Suppressor macrophage (primary cell): ENCODE results near the gene SNRPD2.

ENCODE experiments used
- DNase-seq, 4 experiments: peaks; one replicate each; pipeline ENCODE4 v3.0.0-alpha.2; 2020 to 2022

Gene SNRPD2

GRCh38 chr19:45657520-45658167, 34.1 kb downstream of the SNRPD2 start:
- DNase-seq = no peak

- no peak for DNase-seq
Measured at GRCh38 chr19:45655073-45655472, 36.7 kb downstream of the SNRPD2 start.

- DNase-seq = no peak
Measured at GRCh38 chr19:45653634-45654033, 38.1 kb downstream of the SNRPD2 start.

GRCh38 chr19:45650722-45651121, 41.0 kb downstream of the SNRPD2 start:
- DNase-seq = no peak

- peak in 1 of 4 experiments; percentile 7 for DNase-seq
Measured at GRCh38 chr19:45646345-45646698, 45.4 kb downstream of the SNRPD2 start.

GRCh38 chr19:45645631-45646344, 46.0 kb downstream of the SNRPD2 start:
- DNase-seq = peak; percentile 47 to 67 (median 56)

GRCh38 chr19:45645068-45645630, 46.6 kb downstream of the SNRPD2 start:
- peak in 1 of 4 experiments; percentile 16 for DNase-seq

GRCh38 chr19:45643927-45644771, 47.6 kb downstream of the SNRPD2 start:
- DNase-seq = no peak

GRCh38 chr19:45643024-45643926, 48.5 kb downstream of the SNRPD2 start:
- peak; percentile 86 to 94 (median 90) for DNase-seq

GRCh38 chr19:45641274-45642105, 50.3 kb downstream of the SNRPD2 start:
- peak; percentile 78 to 85 (median 82) for DNase-seq

GRCh38 chr19:45640849-45641273, 50.9 kb downstream of the SNRPD2 start:
- no peak for DNase-seq

- peak; percentile 31 to 78 (median 56) for DNase-seq
Measured at GRCh38 chr19:45638930-45639729, 52.6 kb downstream of the SNRPD2 start, which contains the start of gene EML2. Gene EML2 (minus strand): TSS chr19:45639397. CDS start chr19:45639376, 21 bp downstream.

GRCh38 chr19:45637890-45638667, 53.7 kb downstream of the SNRPD2 start:
- DNase-seq = no peak
